C4-2B (cell line): ENCODE measurements around the gene PLD4.

Source experiments
- CTCF ChIP-seq: fragments of 450-650 bp; conservative IDR thresholded peaks from 2 replicates; pipeline ENCODE4 v1.5.1; 2017; ENCODE audit warnings: mild to moderate bottlenecking
- ZFX ChIP-seq: fragments of 450-650 bp; IDR thresholded peaks from 2 replicates; pipeline ENCODE4 v1.6.1; 2017

- no peak for TF ChIP-seq CTCF
- TF ChIP-seq ZFX: no peak
Measured at GRCh38 chr14:104875412-104875751, 49.3 kb upstream of the PLD4 start.
